Activated T-cell treated with anti-CD3 and anti-CD28 coated beads, Interleukin-2, amount 50 U/mL, for 72 hours (primary cell): Measurements from ENCODE around the gene CNTNAP5. TPM values are rescaled to one million over a fixed set of nuclear protein-coding genes. Genes with fewer than 3 reads are reported as not detected.

Experiments
- ATAC-seq, 2 donors: fragments of 150-1000 bp; cut with Tn5 transposase; replicated peaks in 1 of 2; 2 replicates each; pipeline ENCODE4 v1.10.0; 2021; ENCODE audit warnings: moderate library complexity in 2 of 2, mild to moderate bottlenecking in 1 of 2
- DNase-seq, 2 donors: peaks; one replicate each; pipeline ENCODE4 v3.0.0; 2021 to 2022; ENCODE audit warnings: mixed read lengths in 1 of 2
- H3K27ac Mint-ChIP-seq: one replicate; pipeline ENCODE4 v1.8.0; 2022; ENCODE audit warnings: mild to moderate bottlenecking, moderate library complexity, mixed read lengths
- H3K27me3 Mint-ChIP-seq: one replicate; pipeline ENCODE4 v1.8.0; 2022; ENCODE audit warnings: low read depth, mixed read lengths
- H3K36me3 Mint-ChIP-seq, 2 donors: one replicate each; pipeline ENCODE4 v1.8.0; 2022; ENCODE audit warnings: mixed read lengths in 2 of 2, mild to moderate bottlenecking in 1 of 2; ENCODE audit not compliant: insufficient read depth in 2 of 2
- H3K4me1 Mint-ChIP-seq: one replicate; pipeline ENCODE4 v1.8.0; 2022; ENCODE audit warnings: low read depth, mixed read lengths
- H3K4me3 Mint-ChIP-seq, 2 donors: one replicate each; pipeline ENCODE4 v1.8.0; 2022; ENCODE audit warnings: mild to moderate bottlenecking in 2 of 2, mixed read lengths in 2 of 2, moderate library complexity in 2 of 2
- H3K9me3 Mint-ChIP-seq, 2 donors: one replicate each; pipeline ENCODE4 v1.8.0; 2022; ENCODE audit warnings: mixed read lengths in 2 of 2
- total RNA-seq, 2 donors: library from RNA; stranded (reverse); gene quantifications; one replicate each; pipeline ENCODE4 v1.2.3, GENCODE V29; 2022

CNTNAP5 gene
- total RNA-seq, 2 donors from 2014 or later = not detected

DNA sequence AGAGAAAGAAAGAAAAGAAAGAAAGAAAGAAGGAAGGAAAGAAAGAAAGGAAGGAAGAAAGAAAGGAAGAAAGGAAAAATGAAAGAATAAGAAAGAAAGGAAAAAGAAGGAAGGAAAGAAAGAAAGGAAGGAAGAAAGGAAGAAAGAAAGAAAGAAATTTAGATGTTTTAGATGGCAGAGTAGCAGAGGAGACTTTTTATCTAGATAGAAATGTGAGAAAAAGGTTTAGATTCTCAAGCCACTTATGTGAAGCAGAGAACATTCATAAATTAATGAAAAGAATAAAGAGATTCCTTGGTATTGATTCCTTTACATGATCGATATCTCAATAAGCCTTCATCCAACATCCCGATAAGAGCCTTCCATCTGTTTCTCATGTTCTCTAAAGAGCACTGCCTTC, 513.5 kb downstream of the CNTNAP5 start:
- no peak overlapping the region for H3K4me3 Mint-ChIP-seq
- no peaks in the 10 kb centered on the region for H3K27me3 Mint-ChIP-seq
- H3K4me1 Mint-ChIP-seq = no peaks in the 10 kb centered on the region
- DNase-seq (no peak), ATAC-seq (no peak)
- H3K36me3 Mint-ChIP-seq = no peaks in the 10 kb centered on the region
- no peak overlapping the region for H3K27ac Mint-ChIP-seq
- H3K9me3 Mint-ChIP-seq = peaks cover 11 to 16% of the 10 kb centered on the region in 2 donors

- Mint-ChIP-seq H3K4me1 (no peaks in the 10 kb centered on the region), H3K9me3 (peaks cover 10% of the 10 kb centered on the region in 2 donors), H3K36me3 (no peaks in the 10 kb centered on the region), H3K27ac (no peak overlapping the region), H3K4me3 (no peak overlapping the region), H3K27me3 (no peaks in the 10 kb centered on the region)
- ATAC-seq = no peak
- DNase-seq = no peak
Measured at GRCh38 chr2:124540805-124541204, 515.7 kb downstream of the CNTNAP5 start.

GRCh38 chr2:124542932-124543640, 518.0 kb downstream of the CNTNAP5 start:
- H3K9me3 Mint-ChIP-seq = peaks cover 8% of the 10 kb centered on the region in 2 donors
- H3K4me3 Mint-ChIP-seq = no peak overlapping the region
- no peaks in the 10 kb centered on the region for H3K27me3 Mint-ChIP-seq
- DNase-seq = no peak
- no peaks in the 10 kb centered on the region for H3K36me3 Mint-ChIP-seq
- H3K4me1 Mint-ChIP-seq = no peaks in the 10 kb centered on the region
- no peak for ATAC-seq
- no peak overlapping the region for H3K27ac Mint-ChIP-seq

DNA sequence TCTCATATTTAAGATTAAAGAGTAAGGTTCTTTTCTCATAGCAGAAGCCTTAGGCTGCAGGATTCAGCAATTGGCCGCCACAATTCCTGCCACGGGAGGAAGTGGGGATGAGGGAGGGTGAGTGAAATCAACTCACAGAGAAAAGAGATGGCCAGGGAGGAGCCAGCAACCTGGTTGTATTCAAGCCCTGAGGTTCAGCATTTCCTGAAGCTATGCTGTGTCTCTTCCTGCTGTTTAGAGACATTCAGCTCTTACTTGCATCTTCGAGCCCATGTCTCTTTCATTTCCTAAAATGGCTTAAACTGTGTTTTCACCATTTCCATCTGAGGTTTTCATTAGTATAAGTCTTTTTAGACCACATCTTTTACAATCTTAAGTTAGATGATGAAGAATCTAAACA, 522.6 kb downstream of the CNTNAP5 start:
- DNase-seq = no peak
- no peak for ATAC-seq
- Mint-ChIP-seq H3K27ac (no peak overlapping the region), H3K4me3 (no peak overlapping the region), H3K4me1 (no peaks in the 10 kb centered on the region), H3K27me3 (no peaks in the 10 kb centered on the region), H3K36me3 (no peaks in the 10 kb centered on the region), H3K9me3 (peaks cover 2 to 3% of the 10 kb centered on the region in 2 donors)

DNA sequence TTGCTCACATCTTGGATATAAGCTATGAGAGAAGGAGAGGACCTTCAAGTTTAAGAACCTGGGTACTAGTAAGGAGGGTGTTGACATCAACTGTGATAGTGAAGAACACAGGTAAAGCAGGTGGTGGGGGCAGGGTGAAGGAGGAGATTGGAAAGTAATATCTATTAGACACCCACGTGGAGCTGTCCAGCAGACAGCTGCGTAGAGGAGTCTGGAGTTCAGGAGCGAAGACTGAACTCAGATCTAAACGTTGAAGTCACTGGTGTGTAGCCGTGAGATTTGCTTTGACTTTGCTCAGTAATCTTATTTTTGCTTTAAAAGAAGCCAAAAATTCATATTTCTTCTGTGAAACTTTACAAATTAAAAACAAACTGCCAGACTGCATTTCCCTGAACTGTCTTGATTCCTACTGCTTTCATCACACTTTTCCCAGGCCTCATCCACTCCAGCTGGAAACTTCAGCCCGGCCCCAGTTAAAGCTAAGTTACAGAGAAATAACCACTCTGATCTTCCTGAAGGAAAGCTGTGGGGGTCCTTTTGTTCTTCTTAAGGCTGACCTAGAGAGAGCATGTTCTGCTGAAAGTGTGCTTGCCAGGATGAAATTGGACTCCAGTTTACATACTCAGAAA, 533.3 kb downstream of the CNTNAP5 start:
- Mint-ChIP-seq H3K9me3 (peaks cover 12% of the 10 kb centered on the region in 2 donors), H3K27me3 (no peaks in the 10 kb centered on the region), H3K4me1 (no peaks in the 10 kb centered on the region), H3K36me3 (peaks cover 0 to 1% of the 10 kb centered on the region in 2 donors), H3K4me3 (no peak overlapping the region), H3K27ac (no peak overlapping the region)
- DNase-seq = no peak
- no peak for ATAC-seq

DNA sequence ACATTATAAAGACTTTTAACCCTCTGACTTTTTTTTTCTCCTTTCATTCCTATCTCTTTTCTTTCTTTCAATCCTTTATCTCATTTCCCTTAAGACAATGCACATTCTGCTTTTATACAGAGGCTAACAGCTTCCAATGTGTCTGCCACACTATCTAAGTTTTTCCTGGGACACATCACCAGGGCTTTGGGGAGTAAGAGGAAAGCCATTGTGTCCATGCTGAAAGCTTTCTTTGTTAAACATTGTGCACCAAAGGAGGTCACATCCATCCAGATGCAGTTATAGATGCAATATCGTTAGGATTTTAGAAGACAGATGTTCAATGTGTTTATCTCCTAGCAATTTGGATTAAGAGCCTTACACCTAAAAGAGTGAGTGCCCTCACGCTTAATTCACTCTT, 534.1 kb downstream of the CNTNAP5 start:
- ATAC-seq (no peak), DNase-seq (no peak)
- Mint-ChIP-seq H3K36me3 (peaks cover 0 to 4% of the 10 kb centered on the region in 2 donors), H3K27me3 (no peaks in the 10 kb centered on the region), H3K4me1 (no peaks in the 10 kb centered on the region), H3K27ac (no peak overlapping the region), H3K9me3 (peaks cover 12 to 17% of the 10 kb centered on the region in 2 donors), H3K4me3 (no peak overlapping the region)

DNA sequence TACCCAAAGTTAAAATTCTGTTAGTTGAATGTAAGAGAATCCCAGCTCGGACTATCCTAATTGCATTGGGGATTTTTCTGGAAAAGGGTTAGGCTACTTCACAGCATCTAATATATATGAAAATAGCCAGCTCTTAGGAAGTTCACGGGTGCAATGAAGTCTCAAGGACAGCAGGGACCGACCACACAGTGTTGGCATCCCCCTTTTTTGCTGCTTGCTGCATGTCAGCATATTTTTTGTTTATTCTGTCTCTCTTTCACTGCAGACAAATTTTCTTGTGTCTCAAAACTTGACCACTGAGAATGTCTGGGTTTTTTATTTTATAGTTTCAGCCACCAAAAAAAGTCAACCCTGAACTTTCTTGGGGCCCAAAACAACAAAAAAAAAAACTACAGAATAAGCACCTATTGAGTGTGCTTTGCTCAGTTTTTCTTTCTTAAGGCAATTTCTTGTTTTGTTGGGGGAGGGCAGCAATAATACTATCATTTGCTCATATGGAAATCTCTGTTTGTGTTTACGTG, 535.6 kb downstream of the CNTNAP5 start:
- H3K4me3 Mint-ChIP-seq = no peak overlapping the region
- ATAC-seq = no peak
- peaks cover 0 to 4% of the 10 kb centered on the region in 2 donors for H3K36me3 Mint-ChIP-seq
- peaks cover 12 to 17% of the 10 kb centered on the region in 2 donors for H3K9me3 Mint-ChIP-seq
- H3K27me3 Mint-ChIP-seq = no peaks in the 10 kb centered on the region
- DNase-seq = no peak
- no peak overlapping the region for H3K27ac Mint-ChIP-seq
- H3K4me1 Mint-ChIP-seq = no peaks in the 10 kb centered on the region

GRCh38 chr2:124561486-124561885, 536.4 kb downstream of the CNTNAP5 start:
- peaks cover 10 to 15% of the 10 kb centered on the region in 2 donors for H3K9me3 Mint-ChIP-seq
- no peak for ATAC-seq
- no peak overlapping the region for H3K4me3 Mint-ChIP-seq
- no peaks in the 10 kb centered on the region for H3K4me1 Mint-ChIP-seq
- no peaks in the 10 kb centered on the region for H3K27me3 Mint-ChIP-seq
- H3K36me3 Mint-ChIP-seq = peaks cover 0 to 3% of the 10 kb centered on the region in 2 donors
- no peak for DNase-seq
- no peak overlapping the region for H3K27ac Mint-ChIP-seq

DNA sequence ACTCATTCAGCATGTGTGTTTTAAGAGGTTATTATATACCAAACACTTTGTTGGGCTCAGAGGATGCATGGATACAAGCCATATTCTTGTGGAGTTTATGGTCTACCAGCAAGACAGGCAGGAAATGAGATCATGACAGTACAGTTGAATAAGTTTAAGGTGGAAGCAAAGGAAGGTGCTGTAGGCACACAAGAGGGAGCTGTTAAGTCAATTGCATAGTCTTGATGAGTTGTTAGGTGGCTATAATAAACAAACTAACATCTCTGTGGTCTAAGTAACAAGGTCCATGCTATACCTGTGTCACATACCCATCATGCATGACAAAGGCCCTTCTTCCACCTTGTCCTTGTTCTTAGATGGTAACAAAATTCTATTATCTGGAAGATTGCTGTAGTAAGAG, 538.3 kb downstream of the CNTNAP5 start:
- H3K36me3 Mint-ChIP-seq = peaks cover 0 to 3% of the 10 kb centered on the region in 2 donors

DNA sequence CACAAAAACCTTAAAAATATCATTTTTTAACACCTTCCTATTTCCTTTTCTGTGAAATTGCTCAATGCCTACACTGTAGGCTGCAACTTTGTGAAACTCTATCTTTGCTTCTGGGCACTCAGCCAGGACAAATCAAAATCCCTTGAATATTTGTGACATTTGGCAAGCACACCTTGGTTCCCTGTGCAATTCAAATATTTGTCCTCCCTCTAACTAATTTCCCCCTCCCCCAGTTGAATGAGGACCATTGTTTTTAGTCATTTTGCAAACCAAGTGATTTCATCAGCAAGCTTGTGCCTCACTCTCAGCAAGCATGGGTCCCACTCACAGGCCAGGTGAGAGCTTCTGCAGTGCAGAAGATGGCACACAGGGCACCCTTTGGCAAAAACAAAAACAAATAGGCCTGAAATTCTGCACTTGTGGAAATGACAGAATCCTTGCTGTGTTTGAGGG, 541.5 kb downstream of the CNTNAP5 start:
- H3K4me3 Mint-ChIP-seq = no peak overlapping the region
- peaks cover 0 to 3% of the 10 kb centered on the region in 2 donors for H3K36me3 Mint-ChIP-seq
- no peaks in the 10 kb centered on the region for H3K27me3 Mint-ChIP-seq
- no peak overlapping the region for H3K27ac Mint-ChIP-seq
- H3K4me1 Mint-ChIP-seq = no peaks in the 10 kb centered on the region
- ATAC-seq (no peak), DNase-seq (no peak)
- H3K9me3 Mint-ChIP-seq = peaks cover 8 to 12% of the 10 kb centered on the region in 2 donors

More for the DNA sequence above, 538.3 kb downstream of the CNTNAP5 start:
- H3K4me1 Mint-ChIP-seq = no peaks in the 10 kb centered on the region
- ATAC-seq (no peak), DNase-seq (no peak)
- H3K9me3 Mint-ChIP-seq = peaks cover 3 to 11% of the 10 kb centered on the region in 2 donors
- H3K4me3 Mint-ChIP-seq = no peak overlapping the region
- no peak overlapping the region for H3K27ac Mint-ChIP-seq
- H3K27me3 Mint-ChIP-seq = no peaks in the 10 kb centered on the region

- no peaks in the 10 kb centered on the region for H3K36me3 Mint-ChIP-seq
- H3K27ac Mint-ChIP-seq = no peak overlapping the region
- no peaks in the 10 kb centered on the region for H3K4me1 Mint-ChIP-seq
- H3K27me3 Mint-ChIP-seq = no peaks in the 10 kb centered on the region
- H3K9me3 Mint-ChIP-seq = peaks cover 10% of the 10 kb centered on the region in 2 donors
- no peak overlapping the region for H3K4me3 Mint-ChIP-seq
- no peak for DNase-seq
- ATAC-seq = no peak
Measured at GRCh38 chr2:124570872-124571271, 545.8 kb downstream of the CNTNAP5 start.

DNA sequence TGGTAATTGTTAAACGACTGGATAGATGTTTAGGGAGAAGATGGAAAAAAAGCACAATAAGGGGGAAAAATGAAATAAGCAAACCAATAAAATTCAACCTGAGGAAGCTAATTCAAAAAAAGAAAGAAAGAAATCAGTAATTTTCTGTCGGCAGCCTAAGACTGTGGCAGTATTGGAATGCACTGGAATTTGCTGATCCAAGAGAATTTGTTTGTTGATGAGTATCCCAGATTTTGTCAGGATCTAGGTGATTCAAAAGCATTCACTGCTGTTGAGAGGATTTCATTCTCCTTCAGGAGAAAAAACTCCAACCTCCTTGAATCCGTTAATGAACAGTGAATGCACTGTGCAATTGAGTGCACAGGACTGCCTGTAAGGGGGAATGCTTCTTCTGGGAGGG, 546.7 kb downstream of the CNTNAP5 start:
- no peak overlapping the region for H3K27ac Mint-ChIP-seq
- DNase-seq = no peak
- H3K36me3 Mint-ChIP-seq = no peaks in the 10 kb centered on the region
- ATAC-seq = no peak
- H3K4me3 Mint-ChIP-seq = no peak overlapping the region
- H3K9me3 Mint-ChIP-seq = peaks cover 10% of the 10 kb centered on the region in 2 donors
- H3K27me3 Mint-ChIP-seq = no peaks in the 10 kb centered on the region
- H3K4me1 Mint-ChIP-seq = no peaks in the 10 kb centered on the region

DNA sequence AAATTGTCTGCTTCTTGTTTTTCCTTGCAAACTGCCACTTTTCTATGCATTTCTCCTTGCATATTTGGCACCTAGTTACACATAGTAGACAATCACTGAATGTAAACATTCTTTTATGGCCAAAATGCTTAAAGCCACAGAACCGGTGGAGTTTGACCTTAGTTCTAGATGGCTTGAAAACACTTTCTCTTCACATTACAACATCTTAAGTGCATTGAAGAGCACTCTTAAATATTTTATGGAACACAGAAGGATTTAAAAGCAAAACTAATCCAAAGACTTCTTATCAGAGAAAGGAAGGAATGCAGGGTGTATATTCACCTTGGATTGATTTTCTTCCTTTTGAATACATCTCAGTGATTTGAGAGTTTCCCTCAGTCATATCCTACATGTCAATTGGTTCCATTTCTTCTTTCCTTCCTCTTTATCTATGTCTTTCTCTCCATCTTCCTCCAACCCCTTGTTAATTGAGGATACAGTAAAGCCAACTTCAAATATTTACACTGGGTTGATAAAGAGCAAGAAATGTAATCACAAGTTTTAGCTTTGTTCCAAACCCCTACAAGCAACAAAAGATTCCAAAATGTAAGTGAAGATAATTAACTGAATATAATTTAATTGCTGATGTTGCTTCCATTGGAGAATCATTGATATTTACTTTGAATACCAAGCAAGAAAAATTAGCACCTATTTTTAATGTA, 548.0 kb downstream of the CNTNAP5 start:
- Mint-ChIP-seq H3K9me3 (peaks cover 9 to 10% of the 10 kb centered on the region in 2 donors), H3K36me3 (peaks cover 0 to 2% of the 10 kb centered on the region in 2 donors), H3K27me3 (no peaks in the 10 kb centered on the region), H3K4me1 (no peaks in the 10 kb centered on the region), H3K4me3 (no peak overlapping the region), H3K27ac (no peak overlapping the region)
- DNase-seq = no peak
- ATAC-seq = no peak
